ENCODE results near the gene NDUFS7. TPM values are rescaled to one million over a fixed set of nuclear protein-coding genes. Genes with fewer than 3 reads are reported as not detected.

NDUFS7 gene
- total and polyA plus RNA-seq, 2 donors (not counting 3 experiments of a cell fraction or from before 2014, with no cell fraction given), result 101 to 224 TPM

DNA sequence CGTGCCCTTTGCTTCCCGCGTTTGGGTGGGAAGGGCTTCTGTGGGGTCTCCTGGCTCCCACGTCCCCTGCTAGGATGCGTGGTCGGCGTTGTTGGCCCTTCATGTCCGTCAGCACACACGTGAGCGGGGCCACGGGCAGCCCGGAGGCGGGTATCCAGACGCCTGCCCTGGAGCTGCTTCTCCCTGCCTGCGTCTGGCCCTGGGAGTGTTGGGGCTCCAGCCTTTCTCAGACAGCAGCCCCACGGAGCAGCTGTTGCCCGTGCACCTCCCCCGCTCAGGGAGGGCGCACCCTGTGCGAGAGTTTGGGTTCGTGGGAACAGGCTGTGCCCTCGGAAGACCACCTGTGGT is 38.2 kb downstream of the NDUFS7 start:
- no peak overlapping the region for H3K4me3 ChIP-seq (replicated peaks in 1 of 3; ENCODE audit: insufficient read depth in 1 of 3, low read depth in 1 of 3, low read length in 3 of 3)

DNA sequence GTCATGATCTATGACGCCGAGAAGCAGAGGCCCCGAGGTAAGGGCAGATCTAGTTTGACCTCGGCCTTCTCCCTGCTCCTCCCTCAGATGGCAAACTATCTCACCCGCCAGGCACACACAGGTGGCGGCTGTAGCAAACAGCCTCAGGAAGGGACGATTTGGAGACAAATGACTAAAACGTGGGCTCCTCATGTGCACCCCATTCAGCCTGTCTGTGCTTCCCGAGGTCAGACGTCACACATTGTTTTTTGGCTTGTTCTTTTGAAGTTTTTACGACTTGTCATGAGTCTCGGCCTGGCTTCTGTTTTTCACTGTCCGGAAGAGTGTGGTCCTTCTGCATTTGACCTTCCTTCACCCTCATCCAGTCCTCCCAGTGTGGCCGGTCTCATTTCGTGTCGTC is 38.7 kb downstream of the NDUFS7 start:
- no peak for TF ChIP-seq POLR2AphosphoS5 (IDR thresholded peaks at IDR 0.05; ENCODE audit: insufficient read depth, low read depth, low read length)
- TF ChIP-seq JUN (IDR thresholded peaks at IDR 0.05; ENCODE audit: borderline replicate concordance, insufficient read depth, insufficient read length, low read depth), result no peak
- TF ChIP-seq EZH2 (IDR thresholded peaks at IDR 0.05; ENCODE audit: borderline replicate concordance, low read depth, low read length, severe bottlenecking), result no peak
- intact Hi-C loops (cut with micrococcal nuclease), result no loop called here
- no TSS peak for BruUV-seq (replicated peaks)
- H3K27ac ChIP-seq (ENCODE audit: insufficient read depth, low read depth, low read length), result no peak overlapping the region
- no peak overlapping the region for H3K9ac ChIP-seq (replicated peaks; ENCODE audit: extremely low read depth, insufficient read depth, low read length)
- H3K4me2 ChIP-seq (ENCODE audit: insufficient read depth, low read length), result no peak overlapping the region
- H3K36me3 ChIP-seq (ENCODE audit: control insufficient read depth in 2 of 2, extremely low read depth in 1 of 2, insufficient read depth in 2 of 2, low read length in 2 of 2), result peaks cover 26 to 71% of the 10 kb centered on the region in 2 experiments
- H3K4me1 ChIP-seq (ENCODE audit: control insufficient read depth, extremely low read depth, insufficient read depth, low read length), result no peaks in the 10 kb centered on the region
- no peaks in the 10 kb centered on the region for H3K9me1 ChIP-seq (replicated peaks; ENCODE audit: control insufficient read depth, extremely low read depth, insufficient read depth, low read length)
- no peaks in the 10 kb centered on the region for H3K27me3 ChIP-seq (ENCODE audit: control insufficient read depth in 2 of 2, insufficient read depth in 2 of 2, low read length in 2 of 2)
- no peak overlapping the region for H2AFZ ChIP-seq (ENCODE audit: low read depth, low read length)
- peaks cover 61% of the 10 kb centered on the region for H3K79me2 ChIP-seq (ENCODE audit: control insufficient read depth, insufficient read depth, low read length)
- FAIRE-seq, result no peak
- dilution Hi-C loops (cut with MboI; ENCODE audit: extremely low pct_ligation_motif_present, low sequenced_read_pairs), result no loop called here
- DNase-seq (ENCODE audit: low read depth, low spot score), result no peak
- ChIA-PET CTCF (no interaction called here), POLR2A (no interaction called here)
- H3K9me3 ChIP-seq (replicated peaks; ENCODE audit: control insufficient read depth, insufficient read depth, low read length), result no peaks in the 10 kb centered on the region
- H3K4me3 ChIP-seq (replicated peaks in 1 of 3; ENCODE audit: insufficient read depth in 1 of 3, low read depth in 1 of 3, low read length in 3 of 3), result no peak overlapping the region
- peaks cover 2% of the 10 kb centered on the region for H4K20me1 ChIP-seq (replicated peaks; ENCODE audit: control insufficient read depth, extremely low read depth, insufficient read depth, low read length)

More for the DNA sequence above, 38.2 kb downstream of the NDUFS7 start:
- Histone ChIP-seq H2AFZ (ENCODE audit: low read depth, low read length) (no peak overlapping the region), H3K9me1 (replicated peaks; ENCODE audit: control insufficient read depth, extremely low read depth, insufficient read depth, low read length) (no peaks in the 10 kb centered on the region), H4K20me1 (replicated peaks; ENCODE audit: control insufficient read depth, extremely low read depth, insufficient read depth, low read length) (peaks cover 2% of the 10 kb centered on the region), H3K79me2 (ENCODE audit: control insufficient read depth, insufficient read depth, low read length) (peaks cover 65% of the 10 kb centered on the region), H3K36me3 (ENCODE audit: control insufficient read depth in 2 of 2, extremely low read depth in 1 of 2, insufficient read depth in 2 of 2, low read length in 2 of 2) (peaks cover 26 to 74% of the 10 kb centered on the region in 2 experiments), H3K27ac (ENCODE audit: insufficient read depth, low read depth, low read length) (no peak overlapping the region), H3K4me2 (ENCODE audit: insufficient read depth, low read length) (no peak overlapping the region), H3K9ac (replicated peaks; ENCODE audit: extremely low read depth, insufficient read depth, low read length) (no peak overlapping the region), H3K27me3 (ENCODE audit: control insufficient read depth in 2 of 2, insufficient read depth in 2 of 2, low read length in 2 of 2) (no peaks in the 10 kb centered on the region), H3K9me3 (replicated peaks; ENCODE audit: control insufficient read depth, insufficient read depth, low read length) (no peaks in the 10 kb centered on the region), H3K4me1 (ENCODE audit: control insufficient read depth, extremely low read depth, insufficient read depth, low read length) (no peaks in the 10 kb centered on the region)
- dilution Hi-C loops (cut with MboI; ENCODE audit: extremely low pct_ligation_motif_present, low sequenced_read_pairs), result no loop called here
- DNase-seq (ENCODE audit: low read depth, low spot score) (no peak), FAIRE-seq (no peak)
- ChIA-PET POLR2A (no interaction called here), CTCF (no interaction called here)
- no TSS peak for BruUV-seq (replicated peaks)
- TF ChIP-seq POLR2A (IDR thresholded peaks at IDR 0.05; ENCODE audit: low read depth, low read length) (no peak), GATA2 (IDR thresholded peaks at IDR 0.05; ENCODE audit: insufficient read depth, insufficient read length, low read depth, low read length) (no peak), POLR2AphosphoS5 (IDR thresholded peaks at IDR 0.05; ENCODE audit: insufficient read depth, low read depth, low read length) (no peak)
- TF ChIP-seq, protein P1, sequence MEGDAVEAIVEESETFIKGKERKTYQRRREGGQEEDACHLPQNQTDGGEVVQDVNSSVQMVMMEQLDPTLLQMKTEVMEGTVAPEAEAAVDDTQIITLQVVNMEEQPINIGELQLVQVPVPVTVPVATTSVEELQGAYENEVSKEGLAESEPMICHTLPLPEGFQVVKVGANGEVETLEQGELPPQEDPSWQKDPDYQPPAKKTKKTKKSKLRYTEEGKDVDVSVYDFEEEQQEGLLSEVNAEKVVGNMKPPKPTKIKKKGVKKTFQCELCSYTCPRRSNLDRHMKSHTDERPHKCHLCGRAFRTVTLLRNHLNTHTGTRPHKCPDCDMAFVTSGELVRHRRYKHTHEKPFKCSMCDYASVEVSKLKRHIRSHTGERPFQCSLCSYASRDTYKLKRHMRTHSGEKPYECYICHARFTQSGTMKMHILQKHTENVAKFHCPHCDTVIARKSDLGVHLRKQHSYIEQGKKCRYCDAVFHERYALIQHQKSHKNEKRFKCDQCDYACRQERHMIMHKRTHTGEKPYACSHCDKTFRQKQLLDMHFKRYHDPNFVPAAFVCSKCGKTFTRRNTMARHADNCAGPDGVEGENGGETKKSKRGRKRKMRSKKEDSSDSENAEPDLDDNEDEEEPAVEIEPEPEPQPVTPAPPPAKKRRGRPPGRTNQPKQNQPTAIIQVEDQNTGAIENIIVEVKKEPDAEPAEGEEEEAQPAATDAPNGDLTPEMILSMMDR (IDR thresholded peaks at IDR 0.05; ENCODE audit: extremely low read depth in 1 of 2, insufficient read depth in 1 of 2, low read depth in 1 of 2, low read length in 2 of 2), result no peak
- intact Hi-C loops (cut with micrococcal nuclease), result no loop called here
